Neural cell (in vitro differentiated cells): ENCODE results near the gene PLCB1. TPM values are rescaled to one million over a fixed set of nuclear protein-coding genes. Genes with fewer than 3 reads are reported as not detected.
A peak's percentile ranks its signal among the peaks of the same experiment; 100 is the strongest.

ENCODE experiments used
- H2AFZ ChIP-seq: fragments of 200-600, 300-800 bp; sonication (generic), shearing (Covaris generic); 2 replicates; pipeline ENCODE4 v1.6.0; 2014; ENCODE audit warnings: low read depth, mild to moderate bottlenecking, antibody characterized with exemption, low read length, moderate library complexity
- H3F3A ChIP-seq: fragments of 200-600 bp; shearing (Covaris generic); 2 replicates; pipeline ENCODE4 v1.6.1; 2016; ENCODE audit warnings: mild to moderate bottlenecking, moderate library complexity, mixed read lengths, antibody characterized with exemption, low read length; ENCODE audit not compliant: insufficient read depth, poor library complexity, severe bottlenecking
- H3K27ac ChIP-seq: fragments of 200-600, 300-800 bp; sonication (generic), shearing (Covaris generic); 2 replicates; pipeline ENCODE4 v1.5.1; 2014; ENCODE audit warnings: mild to moderate bottlenecking, low read length, moderate library complexity
- H3K27me3 ChIP-seq: fragments of 300-800, 200-600 bp; sonication (generic), shearing (Covaris generic); 2 replicates; pipeline ENCODE4 v1.6.0; 2014; ENCODE audit warnings: mild to moderate bottlenecking, low read depth, low read length, moderate library complexity; ENCODE audit not compliant: insufficient read depth
- H3K36me3 ChIP-seq: fragments of 300-800, 200-600 bp; sonication (generic), shearing (Covaris generic); 2 replicates; pipeline ENCODE4 v1.5.1; 2014; ENCODE audit warnings: mild to moderate bottlenecking, antibody characterized with exemption, low read length, moderate library complexity; ENCODE audit not compliant: insufficient read depth
- H3K4me2 ChIP-seq: fragments of 300-800, 200-600 bp; sonication (generic), shearing (Covaris generic); 2 replicates; pipeline ENCODE4 v1.6.0; 2014; ENCODE audit warnings: mild to moderate bottlenecking, low read length
- H3K4me3 ChIP-seq: fragments of 300-800, 200-600 bp; sonication (generic), shearing (Covaris generic); 2 replicates; pipeline ENCODE4 v1.5.1; 2014; ENCODE audit warnings: mild to moderate bottlenecking, low read length, moderate library complexity
- H3K79me2 ChIP-seq: fragments of 200-600 bp; shearing (Covaris generic); replicated peaks from 2 replicates; pipeline ENCODE4 v1.6.0; 2014; ENCODE audit warnings: mild to moderate bottlenecking, low read length, moderate library complexity; ENCODE audit not compliant: insufficient read depth
- H3K9ac ChIP-seq: fragments of 300-800, 200-600 bp; sonication (generic), shearing (Covaris generic); 2 replicates; pipeline ENCODE4 v1.6.1; 2016; ENCODE audit warnings: mild to moderate bottlenecking, low read length, mixed read lengths
- H3K9me2 ChIP-seq: fragments of 200-600 bp; shearing (Covaris generic); 2 replicates; pipeline ENCODE4 v1.6.1; 2016; ENCODE audit warnings: mild to moderate bottlenecking, low read length, mixed read lengths; ENCODE audit not compliant: insufficient read depth
- H3K9me3 ChIP-seq: fragments of 200-600, 300-800 bp; sonication (generic), shearing (Covaris generic); 2 replicates; pipeline ENCODE4 v1.6.1; 2016; ENCODE audit warnings: mild to moderate bottlenecking, mixed run types, low read length, moderate library complexity, mixed read lengths
- H4K20me1 ChIP-seq: fragments of 200-600 bp; shearing (Covaris generic); 2 replicates; pipeline ENCODE4 v1.6.1; 2016; ENCODE audit warnings: mild to moderate bottlenecking, mixed run types; ENCODE audit not compliant: insufficient read depth
- EP300 ChIP-seq: fragments of 450-650 bp; conservative IDR thresholded peaks from 2 replicates; pipeline ENCODE4 v1.6.1; 2014; ENCODE audit warnings: antibody characterized with exemption, mild to moderate bottlenecking, moderate library complexity; ENCODE audit not compliant: poor library complexity, severe bottlenecking
- EZH2 ChIP-seq: fragments of 200-600, 300-800 bp; shearing (Covaris generic), sonication (generic); IDR thresholded peaks from 2 replicates; pipeline ENCODE4 v1.6.1; 2014; ENCODE audit warnings: antibody characterized with exemption, low read length, borderline replicate concordance, mild to moderate bottlenecking; ENCODE audit not compliant: insufficient read depth, poor library complexity, severe bottlenecking
- MXI1 ChIP-seq: fragments of 450-650 bp; conservative IDR thresholded peaks from 2 replicates; pipeline ENCODE4 v1.6.1; 2014; ENCODE audit warnings: antibody characterized with exemption, mild to moderate bottlenecking; ENCODE audit not compliant: poor library complexity, severe bottlenecking
- POLR2AphosphoS5 ChIP-seq: IDR thresholded peaks from 2 replicates; pipeline ENCODE4 v1.6.1; 2012
- RAD21 ChIP-seq: fragments of 450-650 bp; conservative IDR thresholded peaks from 2 replicates; pipeline ENCODE4 v1.6.1; 2014; ENCODE audit warnings: antibody characterized with exemption, mild to moderate bottlenecking, moderate library complexity
- SMC3 ChIP-seq: fragments of 450-650 bp; conservative IDR thresholded peaks from 2 replicates; pipeline ENCODE4 v1.6.1; 2014; ENCODE audit warnings: antibody characterized with exemption, mild to moderate bottlenecking, moderate library complexity; ENCODE audit not compliant: poor library complexity
- TAF1 ChIP-seq: IDR thresholded peaks from 2 replicates; pipeline ENCODE4 v1.6.1; 2012; ENCODE audit warnings: low read depth
- polyA plus RNA-seq: library from polyadenylated mRNA; depleted of rRNA; stranded (reverse); fragments of >200 nt; gene quantifications from 2 replicates; pipeline ENCODE4 v1.2.3, GENCODE V29; 2014
- TF ChIP-seq, protein P1 (sequence below): fragments of 450-650 bp; IDR thresholded peaks from 2 replicates; pipeline ENCODE4 v1.5.1; 2014; ENCODE audit warnings: antibody characterized with exemption, mild to moderate bottlenecking, moderate library complexity; ENCODE audit not compliant: poor library complexity, severe bottlenecking
- TF ChIP-seq, protein P2 (sequence below): IDR thresholded peaks from 2 replicates; pipeline ENCODE4 v1.6.1; 2012; ENCODE audit warnings: borderline replicate concordance

The PLCB1 gene
- polyA plus RNA-seq, 1 donor from 2014 or later, result 11.4 TPM

DNA sequence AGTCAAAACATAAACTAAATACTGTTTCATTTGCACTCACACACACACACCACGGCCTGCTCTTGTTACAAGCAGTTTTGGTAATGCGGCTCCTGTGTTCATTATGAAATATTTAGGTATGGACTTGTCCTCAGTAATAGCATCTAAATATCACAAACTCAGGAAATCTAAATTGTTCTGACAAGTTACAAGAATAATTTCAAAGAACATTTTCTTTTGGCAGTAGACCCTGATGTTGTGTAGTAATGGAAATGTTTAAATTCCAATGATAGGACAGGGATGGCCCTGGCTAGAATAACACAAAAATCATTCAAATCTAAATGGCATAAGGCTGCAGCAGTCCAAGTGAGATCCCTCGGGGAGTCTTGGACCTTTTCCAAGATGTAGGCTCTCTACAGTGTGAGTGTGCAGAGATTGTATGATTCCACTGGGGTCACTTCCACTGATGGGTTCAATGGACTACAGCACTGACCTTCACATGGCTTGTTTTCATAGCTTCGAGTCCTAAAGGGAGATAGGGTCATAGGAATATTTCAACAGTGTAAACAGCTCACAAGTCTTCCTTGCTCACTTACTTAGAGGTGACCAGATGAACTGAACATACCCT is 726.2 kb downstream of the PLCB1 start:
- no peak overlapping the region for H2AFZ ChIP-seq
- no peak overlapping the region for H3K9ac ChIP-seq
- no peaks in the 10 kb centered on the region for H4K20me1 ChIP-seq
- H3F3A ChIP-seq, result no peaks in the 10 kb centered on the region
- no peak overlapping the region for H3K4me2 ChIP-seq
- no peaks in the 10 kb centered on the region for H3K36me3 ChIP-seq
- TF ChIP-seq EP300 (no peak), MXI1 (no peak), POLR2AphosphoS5 (no peak), EZH2 (no peak), RAD21 (no peak), SMC3 (no peak), TAF1 (no peak)
- TF ChIP-seq, protein P1, sequence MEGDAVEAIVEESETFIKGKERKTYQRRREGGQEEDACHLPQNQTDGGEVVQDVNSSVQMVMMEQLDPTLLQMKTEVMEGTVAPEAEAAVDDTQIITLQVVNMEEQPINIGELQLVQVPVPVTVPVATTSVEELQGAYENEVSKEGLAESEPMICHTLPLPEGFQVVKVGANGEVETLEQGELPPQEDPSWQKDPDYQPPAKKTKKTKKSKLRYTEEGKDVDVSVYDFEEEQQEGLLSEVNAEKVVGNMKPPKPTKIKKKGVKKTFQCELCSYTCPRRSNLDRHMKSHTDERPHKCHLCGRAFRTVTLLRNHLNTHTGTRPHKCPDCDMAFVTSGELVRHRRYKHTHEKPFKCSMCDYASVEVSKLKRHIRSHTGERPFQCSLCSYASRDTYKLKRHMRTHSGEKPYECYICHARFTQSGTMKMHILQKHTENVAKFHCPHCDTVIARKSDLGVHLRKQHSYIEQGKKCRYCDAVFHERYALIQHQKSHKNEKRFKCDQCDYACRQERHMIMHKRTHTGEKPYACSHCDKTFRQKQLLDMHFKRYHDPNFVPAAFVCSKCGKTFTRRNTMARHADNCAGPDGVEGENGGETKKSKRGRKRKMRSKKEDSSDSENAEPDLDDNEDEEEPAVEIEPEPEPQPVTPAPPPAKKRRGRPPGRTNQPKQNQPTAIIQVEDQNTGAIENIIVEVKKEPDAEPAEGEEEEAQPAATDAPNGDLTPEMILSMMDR, result no peak
- H3K27ac ChIP-seq, result no peak overlapping the region
- no peaks in the 10 kb centered on the region for H3K27me3 ChIP-seq
- no peaks in the 10 kb centered on the region for H3K9me2 ChIP-seq
- no peaks in the 10 kb centered on the region for H3K79me2 ChIP-seq
- H3K9me3 ChIP-seq, result no peaks in the 10 kb centered on the region
- H3K4me3 ChIP-seq, result no peak overlapping the region

DNA sequence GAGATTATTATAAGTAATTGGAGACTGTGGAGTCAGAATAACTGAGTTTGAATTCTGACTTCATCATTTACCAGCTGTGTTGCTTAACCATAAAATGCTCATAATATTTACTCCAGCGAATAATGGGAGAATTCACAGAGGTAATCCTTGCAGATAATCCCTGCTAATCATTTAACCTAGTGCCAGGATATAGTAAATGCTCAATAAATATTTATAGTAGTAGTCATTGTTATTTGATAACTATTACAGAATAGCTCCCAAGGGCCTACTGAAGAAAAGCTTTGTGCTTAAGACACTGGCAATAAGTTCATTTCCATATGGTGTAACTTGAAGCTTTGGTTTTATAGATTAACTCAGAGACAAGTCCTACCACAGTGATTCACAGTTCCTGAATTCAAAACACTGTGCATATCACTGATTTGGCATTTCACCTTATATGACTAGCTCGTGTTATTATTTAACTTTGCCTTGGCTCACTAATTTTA is 728.0 kb downstream of the PLCB1 start:
- TF ChIP-seq, protein P1, result no peak
- TF ChIP-seq SMC3, result no peak
- H4K20me1 ChIP-seq, result no peaks in the 10 kb centered on the region
- no peak overlapping the region for H3K9ac ChIP-seq
- no peaks in the 10 kb centered on the region for H3K79me2 ChIP-seq
- no peak overlapping the region for H3K4me2 ChIP-seq
- no peaks in the 10 kb centered on the region for H3K9me3 ChIP-seq
- H3K27me3 ChIP-seq, result no peaks in the 10 kb centered on the region
- H2AFZ ChIP-seq, result no peak overlapping the region
- H3K27ac ChIP-seq, result no peak overlapping the region
- no peaks in the 10 kb centered on the region for H3F3A ChIP-seq
- H3K36me3 ChIP-seq, result no peaks in the 10 kb centered on the region
- H3K4me3 ChIP-seq, result no peak overlapping the region
- no peaks in the 10 kb centered on the region for H3K9me2 ChIP-seq

DNA sequence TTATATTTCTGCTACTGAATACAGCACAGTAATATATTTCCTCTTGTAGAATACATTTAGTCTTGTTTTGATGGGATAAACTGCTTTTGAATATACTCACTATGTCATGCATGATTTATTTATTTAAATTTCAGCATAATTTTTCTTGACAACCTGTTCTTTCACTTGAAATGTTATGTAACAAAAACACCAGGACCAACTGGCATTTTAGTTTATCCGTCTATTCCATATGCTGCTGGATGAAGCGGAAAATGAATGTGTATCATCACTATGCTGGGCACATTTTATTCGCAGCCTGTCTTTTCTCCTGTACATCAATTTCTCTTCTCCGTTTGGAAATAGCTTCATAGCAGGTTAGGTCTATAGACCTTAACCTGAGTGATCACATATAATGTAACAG is 730.0 kb downstream of the PLCB1 start:
- no peak overlapping the region for H3K4me3 ChIP-seq
- H2AFZ ChIP-seq, result no peak overlapping the region
- no peak overlapping the region for H3K4me2 ChIP-seq
- H3K36me3 ChIP-seq, result no peaks in the 10 kb centered on the region
- no peaks in the 10 kb centered on the region for H3F3A ChIP-seq
- TF ChIP-seq RAD21, result no peak
- TF ChIP-seq EP300, result peak; percentile 68
- TF ChIP-seq SMC3, result no peak
- TF ChIP-seq EZH2, result no peak
- TF ChIP-seq, protein P1, result no peak
- no peak for TF ChIP-seq TAF1
- peak; percentile 76 for TF ChIP-seq POLR2AphosphoS5
- TF ChIP-seq, protein P2, sequence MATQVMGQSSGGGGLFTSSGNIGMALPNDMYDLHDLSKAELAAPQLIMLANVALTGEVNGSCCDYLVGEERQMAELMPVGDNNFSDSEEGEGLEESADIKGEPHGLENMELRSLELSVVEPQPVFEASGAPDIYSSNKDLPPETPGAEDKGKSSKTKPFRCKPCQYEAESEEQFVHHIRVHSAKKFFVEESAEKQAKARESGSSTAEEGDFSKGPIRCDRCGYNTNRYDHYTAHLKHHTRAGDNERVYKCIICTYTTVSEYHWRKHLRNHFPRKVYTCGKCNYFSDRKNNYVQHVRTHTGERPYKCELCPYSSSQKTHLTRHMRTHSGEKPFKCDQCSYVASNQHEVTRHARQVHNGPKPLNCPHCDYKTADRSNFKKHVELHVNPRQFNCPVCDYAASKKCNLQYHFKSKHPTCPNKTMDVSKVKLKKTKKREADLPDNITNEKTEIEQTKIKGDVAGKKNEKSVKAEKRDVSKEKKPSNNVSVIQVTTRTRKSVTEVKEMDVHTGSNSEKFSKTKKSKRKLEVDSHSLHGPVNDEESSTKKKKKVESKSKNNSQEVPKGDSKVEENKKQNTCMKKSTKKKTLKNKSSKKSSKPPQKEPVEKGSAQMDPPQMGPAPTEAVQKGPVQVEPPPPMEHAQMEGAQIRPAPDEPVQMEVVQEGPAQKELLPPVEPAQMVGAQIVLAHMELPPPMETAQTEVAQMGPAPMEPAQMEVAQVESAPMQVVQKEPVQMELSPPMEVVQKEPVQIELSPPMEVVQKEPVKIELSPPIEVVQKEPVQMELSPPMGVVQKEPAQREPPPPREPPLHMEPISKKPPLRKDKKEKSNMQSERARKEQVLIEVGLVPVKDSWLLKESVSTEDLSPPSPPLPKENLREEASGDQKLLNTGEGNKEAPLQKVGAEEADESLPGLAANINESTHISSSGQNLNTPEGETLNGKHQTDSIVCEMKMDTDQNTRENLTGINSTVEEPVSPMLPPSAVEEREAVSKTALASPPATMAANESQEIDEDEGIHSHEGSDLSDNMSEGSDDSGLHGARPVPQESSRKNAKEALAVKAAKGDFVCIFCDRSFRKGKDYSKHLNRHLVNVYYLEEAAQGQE, result no peak
- TF ChIP-seq MXI1, result no peak
- H3K9me3 ChIP-seq, result no peaks in the 10 kb centered on the region
- H3K9me2 ChIP-seq, result no peaks in the 10 kb centered on the region
- H3K27ac ChIP-seq, result no peak overlapping the region
- H4K20me1 ChIP-seq, result no peaks in the 10 kb centered on the region
- H3K9ac ChIP-seq, result no peak overlapping the region
- H3K79me2 ChIP-seq, result no peaks in the 10 kb centered on the region
- H3K27me3 ChIP-seq, result no peaks in the 10 kb centered on the region
